Activated naive CD8-positive, alpha-beta T cell (primary cell): ENCODE data around the gene CD164.
"Not testable (repeated sequence)": the region's sequence is repeated elsewhere in the genome, so short reads cannot be mapped to it uniquely, and the experiment has no call there.

Experiments
- H3K27ac Mint-ChIP-seq: one replicate; pipeline ENCODE4 v1.8.0; 2021; ENCODE audit warnings: mixed read lengths
- H3K27me3 Mint-ChIP-seq: one replicate; pipeline ENCODE4 v1.8.0; 2021; ENCODE audit warnings: mixed read lengths
- H3K36me3 Mint-ChIP-seq: one replicate; pipeline ENCODE4 v1.8.0; 2021; ENCODE audit warnings: mixed read lengths
- H3K4me1 Mint-ChIP-seq: one replicate; pipeline ENCODE4 v1.8.0; 2021; ENCODE audit warnings: low read depth, mixed read lengths
- H3K4me3 Mint-ChIP-seq: one replicate; pipeline ENCODE4 v1.8.0; 2021; ENCODE audit warnings: mild to moderate bottlenecking, mixed read lengths
- H3K9me3 Mint-ChIP-seq: one replicate; pipeline ENCODE4 v1.8.0; 2021; ENCODE audit warnings: low read depth, mixed read lengths

CD164 gene

GRCh38 chr6:109388265-109388664 is 6.0 kb upstream of the CD164 start:
- no peaks in the 10 kb centered on the region for H3K36me3 Mint-ChIP-seq
- H3K27ac Mint-ChIP-seq, result no peak overlapping the region
- peaks cover 20% of the 10 kb centered on the region for H3K4me1 Mint-ChIP-seq
- no peak overlapping the region for H3K4me3 Mint-ChIP-seq
- H3K9me3 Mint-ChIP-seq, result no peaks in the 10 kb centered on the region
- H3K27me3 Mint-ChIP-seq, result no peaks in the 10 kb centered on the region

DNA sequence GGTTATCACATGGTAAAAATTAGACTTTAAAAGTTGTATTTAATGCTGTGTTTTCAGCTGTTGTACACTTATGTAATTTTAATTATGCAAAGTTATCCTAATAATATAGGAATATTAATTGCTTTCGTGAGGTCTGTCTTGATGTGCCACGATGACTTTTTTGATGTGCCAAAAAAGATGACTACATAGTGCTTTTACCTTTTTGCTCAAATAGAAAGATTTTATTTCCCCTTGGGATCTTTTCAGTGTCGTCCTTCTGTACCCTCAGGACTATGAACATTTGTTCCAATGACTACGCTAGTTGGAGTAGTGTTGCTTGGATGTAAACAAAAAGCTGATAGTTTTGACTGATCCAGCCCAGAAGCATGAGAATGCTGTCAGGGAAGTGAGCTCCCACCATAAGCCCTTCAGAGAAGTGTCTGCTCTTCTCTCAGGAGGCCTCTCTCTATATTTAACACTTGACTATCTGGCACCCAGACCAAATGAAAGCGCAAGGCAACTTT is 1.2 kb upstream of the CD164 start:
- H3K4me1 Mint-ChIP-seq, result peaks cover 39% of the 10 kb centered on the region
- H3K27ac Mint-ChIP-seq, result peak overlapping the region; percentile 99
- peaks cover 9% of the 10 kb centered on the region for H3K36me3 Mint-ChIP-seq
- H3K27me3 Mint-ChIP-seq, result no peaks in the 10 kb centered on the region
- H3K9me3 Mint-ChIP-seq, result no peaks in the 10 kb centered on the region
- H3K4me3 Mint-ChIP-seq, result peak overlapping the region; percentile 98

- peaks cover 9% of the 10 kb centered on the region for H3K36me3 Mint-ChIP-seq
- no peaks in the 10 kb centered on the region for H3K27me3 Mint-ChIP-seq
- peak overlapping the region; percentile 98 for H3K4me3 Mint-ChIP-seq
- peak overlapping the region; percentile 99 for H3K27ac Mint-ChIP-seq
- no peaks in the 10 kb centered on the region for H3K9me3 Mint-ChIP-seq
- peaks cover 45% of the 10 kb centered on the region for H3K4me1 Mint-ChIP-seq
Observed at GRCh38 chr6:109382576-109383437, 540 bp upstream of the CD164 start.

GRCh38 chr6:109381061-109381746 is 1.1 kb downstream of the CD164 start:
- peak overlapping the region; percentile 98 for H3K27ac Mint-ChIP-seq
- H3K36me3 Mint-ChIP-seq, result peaks cover 16% of the 10 kb centered on the region
- no peaks in the 10 kb centered on the region for H3K27me3 Mint-ChIP-seq
- no peaks in the 10 kb centered on the region for H3K9me3 Mint-ChIP-seq
- peak overlapping the region; percentile 99 for H3K4me3 Mint-ChIP-seq
- peaks cover 57% of the 10 kb centered on the region for H3K4me1 Mint-ChIP-seq

DNA sequence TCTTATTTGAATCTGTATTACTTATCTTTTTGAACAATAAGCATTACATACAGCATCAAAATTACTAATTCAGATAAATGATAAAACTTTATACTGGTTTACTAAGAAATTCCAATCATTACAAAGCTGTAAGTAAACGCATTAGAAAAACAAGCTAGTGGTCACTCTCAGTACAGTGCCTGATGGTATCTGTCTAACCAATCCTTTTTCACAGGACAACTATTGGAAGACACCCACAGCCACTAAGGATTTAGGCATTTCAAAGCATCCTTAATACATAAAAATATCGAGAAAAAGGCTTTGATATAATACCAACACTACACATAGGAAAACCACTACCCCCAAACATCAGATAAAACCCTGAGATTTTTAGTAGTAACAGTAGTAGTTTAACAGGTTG is 2.6 kb downstream of the CD164 start:
- H3K9me3 Mint-ChIP-seq, result no peaks in the 10 kb centered on the region
- peak overlapping the region; percentile 89 for H3K27ac Mint-ChIP-seq
- H3K36me3 Mint-ChIP-seq, result peaks cover 19% of the 10 kb centered on the region
- H3K4me1 Mint-ChIP-seq, result peaks cover 64% of the 10 kb centered on the region
- H3K27me3 Mint-ChIP-seq, result no peaks in the 10 kb centered on the region
- peak overlapping the region; percentile 99 for H3K4me3 Mint-ChIP-seq

DNA sequence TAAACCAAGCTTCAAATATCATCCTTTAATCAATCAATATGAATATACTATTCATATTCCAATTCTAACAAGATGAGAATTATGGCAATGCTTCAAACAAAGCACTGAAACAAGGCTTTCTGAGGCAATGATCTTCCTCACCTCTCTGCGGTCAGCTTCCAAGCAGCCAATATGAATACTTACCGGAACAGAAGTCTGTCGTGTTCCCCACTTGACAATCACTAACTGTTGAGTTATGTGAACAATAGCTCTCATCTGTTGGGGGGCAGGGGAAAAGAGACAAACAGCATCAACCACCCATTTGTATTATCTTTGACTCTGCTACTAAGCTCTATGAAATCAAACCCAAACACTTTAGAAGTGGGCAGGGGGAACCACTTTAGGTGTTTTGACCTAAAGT is 4.5 kb downstream of the CD164 start:
- H3K36me3 Mint-ChIP-seq, result peaks cover 31% of the 10 kb centered on the region
- H3K4me3 Mint-ChIP-seq, result peak overlapping the region; percentile 70
- H3K27me3 Mint-ChIP-seq, result no peaks in the 10 kb centered on the region
- peaks cover 69% of the 10 kb centered on the region for H3K4me1 Mint-ChIP-seq
- no peaks in the 10 kb centered on the region for H3K9me3 Mint-ChIP-seq
- peak overlapping the region; percentile 62 for H3K27ac Mint-ChIP-seq

DNA sequence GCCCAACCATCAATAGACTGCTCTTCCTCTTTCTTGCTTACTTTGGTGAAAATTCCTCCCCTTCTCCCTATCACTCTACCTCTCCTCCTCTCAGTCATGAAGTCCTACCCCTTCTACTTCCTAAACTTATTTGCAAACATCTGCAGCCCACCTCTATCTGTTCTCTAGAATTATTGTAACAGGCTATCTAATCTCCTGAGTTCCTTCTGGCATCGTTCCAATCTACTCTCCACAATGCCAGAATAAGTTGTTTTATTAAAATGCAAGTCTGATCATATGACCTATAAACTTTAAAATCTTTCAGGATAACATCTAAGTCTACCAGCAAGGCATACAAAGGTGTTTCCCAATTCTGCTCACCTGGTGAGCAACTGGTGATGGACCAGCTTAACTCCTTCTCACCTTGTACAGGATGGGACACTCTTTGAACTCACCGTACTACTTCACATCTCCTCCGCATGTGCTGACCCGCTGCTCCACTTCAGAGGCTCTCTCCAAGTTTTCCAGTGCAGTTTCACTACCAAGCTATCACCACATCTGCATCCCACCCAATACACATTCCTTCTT is 7.9 kb downstream of the CD164 start:
- H3K36me3 Mint-ChIP-seq, result peaks cover 34% of the 10 kb centered on the region
- no peaks in the 10 kb centered on the region for H3K9me3 Mint-ChIP-seq
- H3K4me1 Mint-ChIP-seq, result peaks cover 78% of the 10 kb centered on the region
- H3K4me3 Mint-ChIP-seq, result peak overlapping the region; percentile 75
- H3K27ac Mint-ChIP-seq, result peak overlapping the region; percentile 94
- H3K27me3 Mint-ChIP-seq, result no peaks in the 10 kb centered on the region

GRCh38 chr6:109373762-109374161 is 8.5 kb downstream of the CD164 start:
- H3K36me3 Mint-ChIP-seq, result peaks cover 30% of the 10 kb centered on the region
- H3K27ac Mint-ChIP-seq, result peak overlapping the region; percentile 94
- H3K4me3 Mint-ChIP-seq, result peak overlapping the region; percentile 75
- H3K27me3 Mint-ChIP-seq, result no peaks in the 10 kb centered on the region
- H3K4me1 Mint-ChIP-seq, result peaks cover 72% of the 10 kb centered on the region
- no peaks in the 10 kb centered on the region for H3K9me3 Mint-ChIP-seq

DNA sequence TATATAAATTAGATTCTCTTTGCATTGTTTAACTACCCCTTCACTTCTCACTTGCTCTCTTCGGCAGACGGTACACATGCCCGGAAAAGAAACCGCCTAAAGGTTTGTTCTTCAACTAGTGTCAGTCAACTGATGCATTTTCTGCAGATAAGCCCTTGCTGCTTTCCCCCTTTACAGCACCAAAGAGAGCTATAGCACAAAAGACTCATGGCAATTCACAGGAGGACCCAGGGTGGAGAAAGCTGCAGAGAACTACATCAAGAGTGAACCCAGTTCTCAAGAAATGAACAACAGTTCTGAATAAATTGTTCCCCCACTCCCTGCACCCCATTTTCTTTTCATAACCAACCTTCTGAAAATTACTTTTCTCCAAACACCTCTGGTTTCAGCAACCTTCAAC is 8.9 kb downstream of the CD164 start:
- Mint-ChIP-seq H3K9me3 (no peaks in the 10 kb centered on the region), H3K4me3 (peak overlapping the region; percentile 75), H3K27ac (peak overlapping the region; percentile 94), H3K4me1 (peaks cover 69% of the 10 kb centered on the region), H3K27me3 (no peaks in the 10 kb centered on the region), H3K36me3 (peaks cover 30% of the 10 kb centered on the region)

DNA sequence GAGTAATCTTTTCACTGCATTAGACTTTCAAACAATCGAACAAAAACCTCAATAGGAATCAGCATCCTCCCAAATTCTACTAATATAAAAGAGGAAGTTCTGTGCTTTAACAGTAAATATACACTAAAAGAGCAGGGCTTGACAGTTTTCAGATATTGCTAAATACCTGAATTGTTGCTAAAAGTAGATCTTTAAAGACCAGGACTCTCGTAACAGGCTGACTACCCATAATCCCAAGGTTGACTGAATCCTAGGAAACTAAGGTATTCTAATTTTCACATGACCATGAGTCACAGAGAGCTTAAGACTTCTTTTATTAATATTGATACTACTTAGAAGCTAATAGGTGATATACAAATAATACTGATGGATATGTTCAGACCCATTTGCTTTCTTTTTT is 10.1 kb downstream of the CD164 start:
- H3K27ac Mint-ChIP-seq, result peak overlapping the region; percentile 85
- peak overlapping the region; percentile 13 for H3K4me3 Mint-ChIP-seq
- H3K4me1 Mint-ChIP-seq, result peaks cover 59% of the 10 kb centered on the region
- peaks cover 28% of the 10 kb centered on the region for H3K36me3 Mint-ChIP-seq
- H3K9me3 Mint-ChIP-seq, result no peaks in the 10 kb centered on the region
- no peaks in the 10 kb centered on the region for H3K27me3 Mint-ChIP-seq

- no peaks in the 10 kb centered on the region for H3K9me3 Mint-ChIP-seq
- peaks cover 23% of the 10 kb centered on the region for H3K36me3 Mint-ChIP-seq
- H3K27me3 Mint-ChIP-seq, result no peaks in the 10 kb centered on the region
- H3K4me3 Mint-ChIP-seq, result no peak overlapping the region
- peaks cover 57% of the 10 kb centered on the region for H3K4me1 Mint-ChIP-seq
- H3K27ac Mint-ChIP-seq, result no peak overlapping the region
Observed at GRCh38 chr6:109370792-109371191, 11.5 kb downstream of the CD164 start.

GRCh38 chr6:109370336-109370735 is 11.9 kb downstream of the CD164 start:
- no peak overlapping the region for H3K27ac Mint-ChIP-seq
- peaks cover 23% of the 10 kb centered on the region for H3K36me3 Mint-ChIP-seq
- H3K4me3 Mint-ChIP-seq, result no peak overlapping the region
- peaks cover 54% of the 10 kb centered on the region for H3K4me1 Mint-ChIP-seq
- H3K27me3 Mint-ChIP-seq, result no peaks in the 10 kb centered on the region
- no peaks in the 10 kb centered on the region for H3K9me3 Mint-ChIP-seq

DNA sequence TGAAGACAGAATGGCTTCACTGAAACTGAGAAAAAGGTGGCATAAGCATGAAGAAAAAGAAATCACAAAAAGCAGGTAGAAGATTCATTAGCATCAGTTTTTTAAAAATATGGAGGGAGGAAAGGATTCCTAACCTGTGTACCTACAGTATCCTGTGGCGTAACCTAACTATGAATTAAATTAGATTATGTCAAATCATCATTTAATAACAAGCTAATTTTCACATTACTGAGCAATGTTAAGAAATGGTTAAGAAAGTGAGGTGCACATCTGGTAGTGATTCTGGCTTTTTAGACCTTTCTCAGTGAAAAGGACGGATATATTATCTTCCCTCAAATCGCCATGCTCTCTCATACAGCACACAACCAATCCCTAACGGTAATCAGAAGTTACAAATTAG is 12.5 kb downstream of the CD164 start:
- Mint-ChIP-seq H3K36me3 (peaks cover 24% of the 10 kb centered on the region), H3K27me3 (no peaks in the 10 kb centered on the region), H3K4me3 (no peak overlapping the region), H3K9me3 (no peaks in the 10 kb centered on the region), H3K4me1 (peaks cover 52% of the 10 kb centered on the region), H3K27ac (peak overlapping the region; percentile 55)

DNA sequence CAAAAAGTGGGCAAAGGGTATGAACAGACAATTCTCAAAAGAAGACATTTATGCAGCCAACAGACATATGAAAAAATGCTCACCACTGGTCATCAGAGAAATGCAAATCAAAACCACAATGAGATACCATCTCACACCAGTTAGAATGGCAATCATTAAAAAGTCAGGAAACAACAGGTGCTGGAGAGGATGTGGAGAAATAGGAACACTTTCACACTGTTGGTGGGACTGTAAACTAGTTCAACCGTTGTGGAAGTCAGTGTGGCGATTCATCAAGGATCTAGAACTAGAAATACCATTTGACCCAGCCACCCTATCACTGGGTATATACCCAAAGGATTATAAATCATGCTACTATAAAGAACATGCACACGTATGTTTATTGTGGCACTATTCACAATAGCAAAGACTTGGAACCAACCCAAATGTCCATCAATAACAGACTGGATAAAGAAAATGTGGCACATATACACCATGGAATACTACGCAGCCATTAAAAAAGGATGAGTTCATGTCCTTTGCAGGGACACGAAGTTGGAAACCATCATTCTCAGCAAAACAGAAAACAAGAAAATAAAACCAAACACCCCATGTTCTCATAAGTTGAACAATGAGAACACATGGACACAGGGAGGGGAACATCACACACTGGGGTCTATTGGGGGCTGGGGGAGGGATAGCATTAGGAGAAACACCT is 17.7 kb downstream of the CD164 start:
- not testable (repeated sequence) for H3K27ac Mint-ChIP-seq, H3K27me3 Mint-ChIP-seq, H3K4me3 Mint-ChIP-seq, H3K9me3 Mint-ChIP-seq
- peaks cover 32% of the 10 kb centered on the region for H3K4me1 Mint-ChIP-seq
- peaks cover 38% of the 10 kb centered on the region for H3K36me3 Mint-ChIP-seq
